ENCODE measurements around the gene DNAJC22. TPM values are rescaled to one million over a fixed set of nuclear protein-coding genes. Genes with fewer than 3 reads are reported as not detected.

Gene DNAJC22
- total and polyA plus RNA-seq, 4 donors, result 0.24 to 1.7 (median 0.89) TPM

DNA sequence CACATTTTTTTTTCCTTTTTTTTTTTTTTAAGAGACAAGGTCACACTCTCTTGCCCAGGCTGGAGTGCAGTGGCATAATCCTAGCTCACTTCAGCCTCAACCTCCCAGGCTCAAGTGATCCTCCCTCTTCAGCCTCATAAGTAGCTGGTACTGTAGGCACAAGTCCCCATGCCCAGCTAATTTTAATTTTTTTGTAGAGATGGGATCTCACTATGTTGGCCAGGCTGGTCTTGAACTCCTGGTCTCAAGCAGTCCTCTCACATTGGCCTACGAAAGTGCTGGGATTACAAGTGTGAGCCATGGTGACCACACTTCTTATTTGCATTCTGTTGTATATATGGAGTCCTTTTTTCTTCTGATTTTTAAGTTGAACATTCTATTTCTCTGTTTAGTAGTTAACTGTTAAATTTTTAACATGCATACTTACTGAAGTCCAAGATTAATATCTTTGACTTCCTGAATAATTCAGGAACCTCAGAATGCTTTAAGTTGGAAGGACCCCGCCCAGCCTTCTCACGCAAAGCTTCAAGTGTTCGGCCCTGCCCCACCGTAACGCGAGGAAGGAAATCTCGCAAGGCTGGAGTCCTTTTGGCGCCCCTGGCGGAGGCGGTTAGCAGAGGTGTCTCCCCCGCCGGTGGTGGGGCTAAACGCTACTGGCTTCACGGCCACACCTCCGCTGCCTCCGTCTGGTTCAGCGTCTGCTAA is 42.1 kb downstream of the DNAJC22 start:
- Histone ChIP-seq H3K27ac (ENCODE audit: low read depth in 1 of 2, low read length in 1 of 2) (no peak overlapping the region), H3K27me3 (ENCODE audit: control insufficient read depth in 3 of 3, insufficient read depth in 3 of 3, low read length in 2 of 3) (no peaks in the 10 kb centered on the region), H3K4me1 (ENCODE audit: control insufficient read depth in 5 of 5, insufficient read depth in 5 of 5, low read length in 5 of 5) (peaks cover 0 to 4% (median 0%) of the 10 kb centered on the region in 5 donors), H3K4me3 (no peak overlapping the region), H3K9me3 (ENCODE audit: control insufficient read depth in 4 of 4, insufficient read depth in 3 of 4, low read length in 3 of 4) (no peaks in the 10 kb centered on the region), H3K9ac (ENCODE audit: insufficient read depth in 1 of 2, low read length in 2 of 2) (no peak overlapping the region), H3K36me3 (ENCODE audit: control insufficient read depth in 4 of 4, insufficient read depth in 4 of 4, low read length in 4 of 4) (no peaks in the 10 kb centered on the region)
- TF ChIP-seq, protein P1, sequence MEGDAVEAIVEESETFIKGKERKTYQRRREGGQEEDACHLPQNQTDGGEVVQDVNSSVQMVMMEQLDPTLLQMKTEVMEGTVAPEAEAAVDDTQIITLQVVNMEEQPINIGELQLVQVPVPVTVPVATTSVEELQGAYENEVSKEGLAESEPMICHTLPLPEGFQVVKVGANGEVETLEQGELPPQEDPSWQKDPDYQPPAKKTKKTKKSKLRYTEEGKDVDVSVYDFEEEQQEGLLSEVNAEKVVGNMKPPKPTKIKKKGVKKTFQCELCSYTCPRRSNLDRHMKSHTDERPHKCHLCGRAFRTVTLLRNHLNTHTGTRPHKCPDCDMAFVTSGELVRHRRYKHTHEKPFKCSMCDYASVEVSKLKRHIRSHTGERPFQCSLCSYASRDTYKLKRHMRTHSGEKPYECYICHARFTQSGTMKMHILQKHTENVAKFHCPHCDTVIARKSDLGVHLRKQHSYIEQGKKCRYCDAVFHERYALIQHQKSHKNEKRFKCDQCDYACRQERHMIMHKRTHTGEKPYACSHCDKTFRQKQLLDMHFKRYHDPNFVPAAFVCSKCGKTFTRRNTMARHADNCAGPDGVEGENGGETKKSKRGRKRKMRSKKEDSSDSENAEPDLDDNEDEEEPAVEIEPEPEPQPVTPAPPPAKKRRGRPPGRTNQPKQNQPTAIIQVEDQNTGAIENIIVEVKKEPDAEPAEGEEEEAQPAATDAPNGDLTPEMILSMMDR (IDR thresholded peaks at IDR 0.05; ENCODE audit: control extremely low read depth, extremely low read depth), result no peak
- DNase-seq (no peak), ATAC-seq (ENCODE audit: insufficient read depth, low FRiP score) (no peak)
- whole genome bisulfite sequencing, 2 donors, result 60 to 67% methylated on average over 18 of the region's 18 CpGs

DNA sequence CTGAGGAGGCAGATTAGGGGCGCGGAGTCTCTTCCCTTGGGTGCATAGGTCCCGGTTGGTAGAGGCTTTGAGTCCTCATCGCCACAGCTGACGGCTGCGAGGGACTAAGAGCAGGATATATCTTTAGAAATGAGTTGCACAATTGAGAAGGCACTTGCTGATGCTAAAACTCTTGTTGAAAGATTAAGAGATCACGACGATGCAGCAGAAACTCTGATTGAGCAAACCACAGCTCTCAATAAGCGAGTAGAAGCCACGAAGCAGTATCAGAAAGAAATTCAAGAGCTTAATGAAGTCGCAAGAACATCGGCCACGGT is 42.7 kb downstream of the DNAJC22 start:
- Histone ChIP-seq H3K9me3 (ENCODE audit: control insufficient read depth in 4 of 4, insufficient read depth in 3 of 4, low read length in 3 of 4) (no peaks in the 10 kb centered on the region), H3K4me1 (ENCODE audit: control insufficient read depth in 5 of 5, insufficient read depth in 5 of 5, low read length in 5 of 5) (peaks cover 0 to 4% (median 0%) of the 10 kb centered on the region in 5 donors), H3K4me3 (no peak overlapping the region), H3K36me3 (ENCODE audit: control insufficient read depth in 4 of 4, insufficient read depth in 4 of 4, low read length in 4 of 4) (no peaks in the 10 kb centered on the region), H3K27ac (ENCODE audit: low read depth in 1 of 2, low read length in 1 of 2) (no peak overlapping the region), H3K27me3 (ENCODE audit: control insufficient read depth in 3 of 3, insufficient read depth in 3 of 3, low read length in 2 of 3) (no peaks in the 10 kb centered on the region), H3K9ac (ENCODE audit: insufficient read depth in 1 of 2, low read length in 2 of 2) (no peak overlapping the region)
- DNase-seq, result no peak
- no peak for ATAC-seq (ENCODE audit: insufficient read depth, low FRiP score)
- 64 to 80% methylated on average over 13 of the region's 13 CpGs for whole genome bisulfite sequencing, 2 donors
- TF ChIP-seq, protein P1 (IDR thresholded peaks at IDR 0.05; ENCODE audit: control extremely low read depth, extremely low read depth), result no peak

DNA sequence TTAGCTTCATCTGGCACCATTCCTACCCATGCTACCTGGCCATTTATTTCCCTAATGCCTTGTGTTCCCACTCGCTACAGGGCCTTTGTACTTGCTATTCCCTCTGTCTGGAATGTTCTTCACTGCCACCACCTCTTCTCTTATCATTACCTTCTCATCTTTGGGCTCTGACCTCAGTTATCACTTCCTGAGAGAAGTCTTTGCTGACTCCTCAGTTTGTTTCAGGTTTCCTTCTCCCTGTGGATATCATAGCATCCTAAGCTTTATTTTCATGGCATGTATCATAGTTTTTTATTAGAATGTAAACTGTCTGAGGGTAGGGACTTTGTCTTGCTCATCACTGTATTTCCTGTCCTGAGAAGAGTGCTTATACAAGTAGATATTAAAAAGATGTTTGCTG is 50.3 kb downstream of the DNAJC22 start:
- Histone ChIP-seq H3K4me3 (no peak overlapping the region), H3K4me1 (ENCODE audit: control insufficient read depth in 5 of 5, insufficient read depth in 5 of 5, low read length in 5 of 5) (peaks cover 0 to 1% (median 0%) of the 10 kb centered on the region in 5 donors), H3K9me3 (ENCODE audit: control insufficient read depth in 4 of 4, insufficient read depth in 3 of 4, low read length in 3 of 4) (no peaks in the 10 kb centered on the region), H3K9ac (ENCODE audit: insufficient read depth in 1 of 2, low read length in 2 of 2) (no peak overlapping the region), H3K27me3 (ENCODE audit: control insufficient read depth in 3 of 3, insufficient read depth in 3 of 3, low read length in 2 of 3) (no peaks in the 10 kb centered on the region), H3K36me3 (ENCODE audit: control insufficient read depth in 4 of 4, insufficient read depth in 4 of 4, low read length in 4 of 4) (peaks cover 0 to 2% (median under 1%) of the 10 kb centered on the region in 4 donors), H3K27ac (ENCODE audit: low read depth in 1 of 2, low read length in 1 of 2) (no peak overlapping the region)
- WGBS, 2 donors, result 100% methylated on average over 1 of the region's 1 CpG
- no peak for DNase-seq
- no peak for ATAC-seq (ENCODE audit: insufficient read depth, low FRiP score)
- TF ChIP-seq, protein P1 (IDR thresholded peaks at IDR 0.05; ENCODE audit: control extremely low read depth, extremely low read depth), result no peak

DNA sequence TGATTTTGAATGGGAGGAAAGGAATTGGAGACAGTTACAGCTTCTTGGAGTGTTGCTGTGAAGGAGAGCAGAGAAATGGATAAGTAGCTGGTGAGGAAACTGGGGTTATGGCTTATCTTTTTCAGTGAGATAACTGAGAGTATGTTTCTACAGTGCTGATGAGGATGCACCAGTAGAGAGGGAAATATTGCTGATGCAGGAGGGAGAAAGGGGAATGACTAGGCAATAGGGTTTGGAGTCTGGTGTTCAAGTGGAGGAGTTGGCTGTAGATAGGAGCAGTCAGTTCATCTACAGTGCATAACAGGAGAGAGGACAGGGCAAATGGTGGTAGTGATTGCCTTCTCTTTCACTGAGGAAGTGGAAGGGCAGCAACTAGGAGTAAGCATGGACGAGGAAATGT is 53.6 kb downstream of the DNAJC22 start:
- ATAC-seq (ENCODE audit: insufficient read depth, low FRiP score) (no peak), DNase-seq (no peak)
- Histone ChIP-seq H3K27me3 (ENCODE audit: control insufficient read depth in 3 of 3, insufficient read depth in 3 of 3, low read length in 2 of 3) (no peaks in the 10 kb centered on the region), H3K4me3 (no peak overlapping the region), H3K27ac (ENCODE audit: low read depth in 1 of 2, low read length in 1 of 2) (no peak overlapping the region), H3K9me3 (ENCODE audit: control insufficient read depth in 4 of 4, insufficient read depth in 3 of 4, low read length in 3 of 4) (no peaks in the 10 kb centered on the region), H3K36me3 (ENCODE audit: control insufficient read depth in 4 of 4, insufficient read depth in 4 of 4, low read length in 4 of 4) (peaks cover 0 to 2% (median under 1%) of the 10 kb centered on the region in 4 donors), H3K9ac (ENCODE audit: insufficient read depth in 1 of 2, low read length in 2 of 2) (no peak overlapping the region), H3K4me1 (ENCODE audit: control insufficient read depth in 5 of 5, insufficient read depth in 5 of 5, low read length in 5 of 5) (no peaks in the 10 kb centered on the region)
- TF ChIP-seq, protein P1 (IDR thresholded peaks at IDR 0.05; ENCODE audit: control extremely low read depth, extremely low read depth), result no peak
- 89 to 90% methylated on average over 1 of the region's 1 CpG for WGBS, 2 donors
